Limb (tissue), 2 donors: Measurements from ENCODE around the gene RFFL.

ENCODE experiments used
- DNase-seq, 2 donors: peaks; one replicate each; pipeline ENCODE4 v3.0.0-alpha.2; 2016; ENCODE audit errors: extremely low spot score in 2 of 2

RFFL gene

DNA sequence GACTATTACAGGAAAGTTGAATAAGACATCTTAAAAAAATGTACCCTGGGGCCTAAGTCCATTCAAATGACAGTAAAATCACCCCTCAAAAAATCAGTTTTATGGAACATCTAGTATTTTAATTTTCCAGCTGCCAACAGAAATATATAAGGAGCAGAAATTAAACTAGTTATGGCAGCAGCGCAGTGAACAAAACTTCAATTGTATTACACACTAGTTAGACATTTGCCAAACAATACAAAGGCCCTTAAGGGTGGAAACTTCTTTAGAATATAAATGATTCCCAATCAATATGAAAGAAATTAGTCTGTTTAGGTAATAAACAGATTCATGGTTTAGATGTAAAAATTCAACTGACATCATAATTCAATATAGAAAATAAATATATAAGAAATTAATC, 18.1 kb upstream of the RFFL start:
- DNase-seq: no peak

DNA sequence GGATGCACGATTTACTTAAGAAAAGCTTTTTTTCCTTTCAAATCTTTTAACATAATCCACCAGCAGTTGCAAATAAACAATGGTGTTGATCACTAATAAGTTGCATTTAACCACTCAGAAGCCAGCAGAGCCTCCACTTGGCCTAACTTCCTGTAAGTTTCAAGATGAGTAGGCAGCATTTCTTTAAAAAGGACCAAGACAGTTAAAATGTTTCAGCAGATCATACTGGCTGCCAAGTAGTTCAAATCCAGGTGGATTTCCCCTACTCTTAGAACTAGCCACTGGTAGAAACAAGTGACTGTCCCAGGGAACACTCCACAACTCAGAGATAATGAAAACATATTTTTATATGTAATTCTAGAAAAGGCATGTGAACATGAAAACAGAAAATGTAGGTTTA, 17.0 kb upstream of the RFFL start:
- no peak for DNase-seq

DNA sequence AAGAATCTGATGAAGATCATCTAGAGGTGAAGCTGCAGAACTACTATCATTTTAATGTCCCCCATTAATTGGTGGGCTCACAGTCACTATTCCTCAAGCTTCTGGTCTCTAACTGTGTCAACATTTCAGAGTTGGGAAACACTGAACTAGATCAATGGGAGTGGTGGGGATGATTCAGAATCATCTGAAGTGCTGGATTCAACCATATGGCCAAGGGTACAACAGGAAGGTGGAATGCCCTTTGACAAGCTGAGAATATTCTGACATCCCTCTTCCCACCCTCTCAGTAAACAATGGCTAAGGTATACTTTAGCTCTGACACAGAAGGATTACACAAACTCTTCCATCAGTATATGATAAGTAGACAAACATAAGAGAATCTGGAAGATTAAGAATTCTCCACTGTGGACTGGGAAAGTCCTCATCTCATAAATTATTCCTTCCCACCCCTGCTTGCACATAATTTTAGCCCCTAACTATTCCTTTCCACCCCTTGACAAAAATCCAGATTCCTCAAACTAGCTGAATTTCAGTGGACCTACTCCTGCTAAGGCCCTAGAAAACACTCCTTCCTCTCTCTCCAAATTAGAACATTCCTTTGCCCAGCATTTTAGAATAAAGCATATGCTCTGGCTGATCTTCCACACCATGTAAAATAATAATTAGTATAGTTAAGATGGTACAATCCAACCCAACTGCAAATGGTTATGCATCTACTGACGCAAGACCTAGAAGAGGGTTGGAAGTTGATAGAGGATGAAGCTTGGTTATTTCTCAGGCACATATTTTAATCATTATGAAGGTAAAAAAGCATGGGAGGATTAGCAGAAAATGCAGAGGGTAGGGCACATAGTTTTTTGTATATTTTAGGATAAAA, 16.3 kb upstream of the RFFL start:
- no peak for DNase-seq

DNA sequence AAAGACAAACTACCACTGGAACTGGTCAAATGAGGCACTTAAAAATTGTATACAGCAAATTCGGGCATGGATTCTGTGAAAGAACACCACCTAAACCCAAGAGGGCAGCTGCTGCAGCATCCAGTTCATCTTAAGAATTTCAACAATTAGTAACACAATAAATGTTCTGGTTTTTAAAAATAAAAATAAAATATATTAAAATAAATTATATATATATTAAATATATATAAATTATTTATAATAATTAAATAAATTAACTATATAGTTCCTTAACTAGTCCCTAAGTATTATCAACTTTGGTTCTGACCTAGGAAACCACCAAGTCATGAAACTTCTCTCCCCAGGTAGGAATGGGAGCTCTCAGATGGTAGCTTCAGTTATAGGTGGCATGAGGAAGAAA, 13.4 kb upstream of the RFFL start:
- no peak for DNase-seq

DNA sequence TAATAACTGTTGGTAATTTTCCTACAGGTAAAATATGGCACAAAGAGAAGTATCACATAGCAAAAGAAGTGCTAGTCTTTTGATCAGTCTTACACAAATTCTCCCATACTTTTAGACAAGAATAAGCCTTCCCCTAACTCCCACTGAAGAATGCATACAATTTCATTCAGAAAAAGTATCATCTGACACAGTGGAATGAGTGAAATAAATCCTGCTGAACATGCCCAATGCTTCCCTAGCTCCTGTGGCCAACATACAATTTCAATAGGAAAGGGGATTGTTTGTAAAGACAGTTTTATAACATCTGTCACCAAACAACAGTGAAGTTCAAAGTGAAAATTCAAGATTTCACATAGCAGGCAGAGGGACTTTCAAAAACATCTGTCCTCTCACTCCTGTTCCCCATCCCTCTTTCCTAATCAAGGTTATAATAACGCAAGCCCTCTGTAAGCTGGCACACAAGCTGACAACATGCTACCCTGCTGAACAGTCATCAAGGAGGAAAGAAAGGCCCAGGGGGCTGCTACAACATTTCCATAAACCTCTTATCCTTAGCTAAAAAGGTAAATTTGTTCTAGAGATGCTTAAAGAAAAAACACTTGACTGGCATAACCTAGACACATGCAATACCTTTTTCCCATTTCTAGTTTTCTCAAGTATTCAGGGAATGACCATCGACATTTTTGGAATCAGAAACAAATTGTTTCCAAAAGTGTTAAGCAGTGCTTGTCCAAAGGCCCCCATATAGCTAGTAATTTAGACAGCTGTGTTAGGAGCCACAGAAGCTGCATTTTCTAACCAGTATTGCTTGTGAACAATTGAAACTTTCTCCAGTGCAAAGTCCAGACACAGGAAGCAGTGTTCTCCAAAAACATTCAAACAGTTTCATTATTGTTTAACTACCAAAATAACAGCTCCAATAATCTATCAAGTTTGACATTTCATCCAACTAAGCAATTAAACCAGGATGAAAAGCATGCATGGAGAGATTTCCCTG, 11.5 kb upstream of the RFFL start:
- no peak for DNase-seq

DNA sequence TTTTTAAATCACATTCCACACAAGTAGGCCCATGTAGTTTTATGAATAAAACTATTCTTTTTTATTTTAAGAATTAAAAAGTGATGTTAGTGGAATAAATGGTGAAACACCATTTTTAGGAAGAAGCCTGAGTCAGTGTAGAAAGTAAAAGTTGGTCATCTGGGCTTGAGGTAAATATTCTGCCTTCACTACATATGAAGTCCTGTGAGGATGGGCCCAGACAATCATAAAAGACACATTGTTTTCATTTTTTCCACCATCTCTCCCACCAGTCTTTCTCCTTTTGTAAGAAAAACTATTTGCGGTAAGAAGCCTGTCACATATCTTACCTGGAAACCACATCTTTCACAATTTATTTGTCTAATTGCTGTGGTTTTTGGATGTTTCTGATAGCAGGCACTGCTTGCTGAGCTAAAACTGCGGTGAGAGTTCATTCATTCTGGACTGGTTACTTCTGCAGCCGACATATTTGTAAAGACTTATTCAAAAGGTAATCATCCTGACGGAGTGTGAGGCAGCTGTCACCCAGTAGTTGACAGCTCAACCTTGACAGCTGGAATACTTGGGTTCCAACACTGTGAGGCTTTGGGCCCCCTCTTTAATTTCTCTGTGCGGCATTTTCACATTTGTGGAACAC, 10.6 kb upstream of the RFFL start:
- no peak for DNase-seq

DNA sequence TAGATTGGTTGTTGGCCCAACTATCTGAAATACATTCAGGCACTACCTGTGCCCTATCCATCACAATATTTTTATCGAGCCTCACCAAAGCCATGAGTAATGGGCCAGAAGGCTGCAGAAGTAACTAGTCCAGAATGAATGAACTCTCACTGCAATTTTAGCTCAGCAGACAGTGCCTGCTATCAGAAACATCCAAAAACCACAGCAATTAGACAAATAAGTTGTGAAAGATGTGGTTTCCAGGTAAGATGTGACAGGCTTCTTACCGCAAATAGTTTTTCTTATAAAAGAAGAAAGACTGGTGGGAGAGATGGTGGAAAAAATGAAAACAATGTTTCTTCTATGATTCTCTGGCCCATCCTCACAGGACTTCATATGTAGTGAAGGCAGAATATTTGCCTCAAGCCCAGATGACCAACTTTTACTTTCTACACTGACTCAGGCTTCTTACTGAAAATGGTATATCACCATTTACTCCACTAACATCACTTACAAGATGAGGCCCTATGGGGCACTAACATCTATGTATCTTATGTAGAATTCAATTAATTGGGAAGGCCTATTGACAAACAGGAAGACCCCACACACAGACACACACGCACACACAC, 9.8 kb upstream of the RFFL start:
- no peak for DNase-seq

DNA sequence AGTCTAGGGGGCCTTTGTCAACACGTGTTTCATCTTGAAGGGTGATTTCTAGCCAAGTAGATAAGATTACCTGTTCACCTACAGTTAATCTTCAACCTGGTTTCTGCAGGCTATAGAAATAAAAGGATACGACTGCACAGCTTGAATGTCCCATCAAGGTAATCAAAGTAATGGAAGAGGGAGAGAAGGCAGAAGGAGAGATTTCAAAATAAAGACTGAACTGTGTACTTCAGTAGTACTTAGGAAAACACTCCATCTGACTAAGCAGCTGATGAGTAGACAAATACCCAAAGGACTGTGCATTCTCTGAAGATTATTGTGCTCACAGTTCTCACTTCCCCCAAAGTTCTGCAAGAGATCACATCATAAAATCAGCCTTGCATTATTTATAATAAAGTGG, 5.8 kb upstream of the RFFL start:
- DNase-seq: no peak

DNA sequence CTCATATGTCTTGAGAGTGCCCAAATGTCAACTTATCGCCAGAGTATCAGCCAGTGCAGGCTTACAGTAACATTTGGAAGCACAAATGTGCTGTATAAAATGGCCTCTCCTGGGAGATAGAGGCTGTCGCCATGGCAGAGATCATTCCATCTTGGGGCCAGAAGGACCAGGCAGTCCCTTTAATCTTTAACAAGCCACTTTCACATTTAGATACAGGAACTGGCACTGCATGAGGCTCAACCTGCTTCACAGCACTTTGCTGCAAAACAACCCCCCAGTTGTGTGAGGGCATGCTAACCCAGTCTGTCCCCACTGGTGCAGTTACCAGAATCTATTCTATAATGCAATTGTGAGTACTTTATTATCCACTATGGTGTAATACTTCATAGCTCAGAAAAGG, 4.7 kb upstream of the RFFL start:
- no peak for DNase-seq

DNA sequence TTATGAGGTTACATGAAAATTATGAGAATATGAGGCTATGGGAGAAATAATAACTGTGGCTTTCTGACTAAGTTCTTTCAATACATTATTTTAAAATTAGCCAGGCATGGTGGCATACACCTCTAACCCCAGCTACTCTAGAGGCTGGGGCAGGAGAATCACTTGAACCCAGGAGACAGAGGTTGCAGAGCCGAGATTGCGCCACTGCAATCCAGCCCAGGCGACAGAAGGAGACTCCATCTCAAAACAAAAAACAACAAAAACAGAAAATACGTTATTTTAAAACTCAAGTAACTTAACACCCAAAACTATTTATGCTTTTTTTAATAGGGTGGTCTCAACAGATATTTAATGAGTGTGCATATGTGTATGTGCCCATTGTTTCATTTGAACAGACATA, 2.4 kb upstream of the RFFL start:
- no peak for DNase-seq

DNA sequence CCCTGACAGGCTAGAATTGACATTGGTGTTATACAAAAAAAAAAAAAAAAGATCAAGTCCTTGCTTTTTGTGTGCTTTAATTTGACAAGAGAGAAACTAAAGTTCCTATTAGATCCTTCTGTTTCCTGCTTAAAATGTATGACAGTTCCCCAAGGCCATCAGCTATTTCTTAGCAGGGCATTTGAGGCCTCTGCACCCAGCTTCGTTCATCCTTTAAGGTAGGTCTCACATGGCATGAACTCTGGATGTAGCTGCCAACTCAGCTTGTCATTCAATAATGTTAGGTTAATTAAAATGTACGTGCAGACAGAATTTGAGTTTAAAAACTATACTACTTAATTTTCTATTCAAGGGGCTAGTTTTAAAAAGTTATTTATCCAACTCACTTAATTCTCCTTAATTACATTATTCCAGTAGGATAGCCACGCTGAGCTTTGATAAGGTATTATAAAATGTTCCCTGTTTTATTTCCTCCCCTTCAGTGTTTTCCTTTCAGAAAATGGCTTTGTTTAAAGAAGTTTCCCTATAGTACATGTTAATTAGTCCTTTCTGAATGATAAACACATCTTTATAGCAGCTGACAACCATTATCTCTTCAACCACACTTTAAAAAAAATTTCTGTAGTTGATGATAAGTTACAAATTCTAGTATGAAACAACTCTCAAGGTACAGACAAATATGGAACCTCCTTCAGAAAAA, 1.2 kb upstream of the RFFL start:
- no peak for DNase-seq

DNA sequence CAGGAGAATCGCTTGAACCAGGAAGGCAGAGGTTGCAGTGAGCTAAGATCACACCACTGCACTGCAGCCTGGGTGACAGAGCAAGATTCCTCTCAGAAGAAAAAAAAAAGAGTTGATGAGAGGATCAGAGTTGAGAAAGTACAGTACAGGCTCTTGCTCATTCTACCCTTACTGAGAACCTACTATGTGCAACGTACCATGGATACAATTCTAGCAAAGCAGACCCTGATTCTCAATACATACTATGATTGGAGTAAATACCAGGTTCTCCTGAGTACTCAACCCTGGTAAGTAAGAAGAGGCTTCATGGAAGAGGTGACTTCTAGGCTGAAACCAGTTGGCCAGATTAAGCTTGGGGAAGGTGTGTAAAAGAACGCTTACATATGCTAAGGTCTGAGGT, 1.2 kb downstream of the RFFL start:
- DNase-seq: no peak

DNA sequence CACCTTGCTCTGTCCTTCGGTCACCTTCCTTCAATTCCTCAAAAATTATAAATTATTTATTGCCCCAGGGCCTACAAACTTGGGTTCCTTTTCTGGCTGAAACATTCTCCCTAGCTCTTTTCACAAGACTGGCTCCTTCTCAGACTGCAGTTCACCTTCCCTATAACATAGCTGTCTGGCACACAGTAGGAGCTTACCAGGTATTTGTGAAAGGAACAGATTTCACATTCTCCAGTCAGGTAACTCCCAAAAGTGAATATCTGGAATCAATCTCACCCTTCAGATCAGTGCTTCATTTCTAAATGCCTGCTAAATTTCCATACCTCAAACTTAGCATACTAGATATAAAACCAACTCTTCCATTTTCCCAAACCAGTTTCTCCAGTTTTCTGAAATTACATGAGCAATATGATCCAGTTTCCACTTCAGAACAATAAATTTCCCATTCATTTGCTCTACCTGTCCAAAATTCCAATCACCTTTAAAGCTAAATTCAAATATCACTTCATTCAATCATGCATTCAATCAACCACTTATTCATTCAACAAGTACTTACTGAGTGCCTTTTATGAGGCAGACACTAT, 6.1 kb downstream of the RFFL start:
- DNase-seq: no peak

DNA sequence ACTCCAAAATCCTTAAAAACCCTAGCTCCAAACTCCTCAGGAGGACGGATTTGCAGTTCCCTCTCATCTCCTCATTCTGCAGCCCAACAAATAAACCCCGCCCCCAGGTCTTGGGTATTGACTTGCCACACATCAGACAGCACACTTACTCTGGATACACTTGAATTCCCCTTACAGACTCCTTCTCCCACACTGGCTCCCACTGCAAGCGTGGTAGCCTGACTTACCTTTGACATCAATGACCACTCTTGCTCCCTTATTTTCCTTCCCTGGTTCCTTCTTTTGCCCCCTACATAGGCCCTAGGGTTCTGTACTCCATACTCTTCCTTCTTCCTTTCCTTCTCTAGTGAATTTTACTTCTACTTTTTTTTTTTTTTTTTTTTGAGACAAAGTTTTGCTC, 7.5 kb downstream of the RFFL start:
- DNase-seq: no peak

DNA sequence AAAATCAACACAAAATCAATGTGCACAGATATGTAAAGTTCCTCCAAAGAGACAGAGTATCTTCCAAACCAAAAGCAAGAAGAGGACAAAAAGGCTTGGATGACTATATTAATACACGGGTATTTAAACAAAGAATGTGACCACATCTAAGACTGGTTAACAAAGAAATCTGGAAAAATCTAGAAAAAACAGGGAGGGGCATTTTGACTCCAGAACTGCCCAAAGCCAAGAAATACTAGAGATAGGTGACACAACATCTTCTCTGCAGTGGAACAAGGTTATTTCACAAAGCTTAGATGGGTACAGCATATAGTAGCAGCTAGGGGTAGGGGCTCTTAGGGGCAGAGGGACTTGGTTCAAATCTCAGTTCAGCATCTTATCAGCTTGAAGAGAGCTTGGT, 10.3 kb downstream of the RFFL start:
- no peak for DNase-seq

DNA sequence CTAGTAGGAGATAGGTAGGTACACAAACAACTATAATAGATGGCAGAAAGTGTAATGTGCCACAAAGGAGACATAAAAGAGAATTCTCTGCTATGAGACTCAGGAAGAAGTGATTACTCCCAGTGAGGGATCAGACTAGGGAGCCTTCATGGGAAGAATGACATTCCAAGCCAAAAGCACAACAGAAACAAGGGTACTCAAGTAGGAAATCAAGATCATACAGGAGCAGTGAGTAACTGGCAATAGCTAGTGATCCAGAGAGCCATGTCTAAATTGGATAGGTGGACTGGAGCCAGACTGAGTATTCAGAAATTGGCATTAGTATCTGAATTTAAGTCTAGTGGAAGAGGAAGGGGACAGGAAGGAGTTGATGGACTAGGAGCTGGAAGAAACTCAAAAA, 10.7 kb downstream of the RFFL start:
- no peak for DNase-seq

DNA sequence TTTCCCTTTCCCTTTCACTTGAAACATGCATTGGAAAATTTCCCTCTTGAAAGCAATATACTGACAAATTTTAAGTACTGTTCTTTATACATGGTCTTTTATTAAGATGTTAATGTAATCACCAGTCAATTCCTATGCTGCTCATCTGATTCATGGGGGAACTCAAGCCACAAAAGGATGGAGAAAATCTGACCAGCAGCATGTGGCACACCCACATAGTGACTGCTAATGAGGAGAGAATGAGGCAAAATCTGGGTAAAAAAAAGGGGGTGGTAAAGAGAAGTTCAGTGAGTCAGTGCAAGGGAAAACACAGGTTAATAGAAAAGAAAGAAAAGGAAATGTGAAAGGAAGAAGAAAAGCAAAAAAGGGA, 11.3 kb downstream of the RFFL start:
- DNase-seq: no peak

DNA sequence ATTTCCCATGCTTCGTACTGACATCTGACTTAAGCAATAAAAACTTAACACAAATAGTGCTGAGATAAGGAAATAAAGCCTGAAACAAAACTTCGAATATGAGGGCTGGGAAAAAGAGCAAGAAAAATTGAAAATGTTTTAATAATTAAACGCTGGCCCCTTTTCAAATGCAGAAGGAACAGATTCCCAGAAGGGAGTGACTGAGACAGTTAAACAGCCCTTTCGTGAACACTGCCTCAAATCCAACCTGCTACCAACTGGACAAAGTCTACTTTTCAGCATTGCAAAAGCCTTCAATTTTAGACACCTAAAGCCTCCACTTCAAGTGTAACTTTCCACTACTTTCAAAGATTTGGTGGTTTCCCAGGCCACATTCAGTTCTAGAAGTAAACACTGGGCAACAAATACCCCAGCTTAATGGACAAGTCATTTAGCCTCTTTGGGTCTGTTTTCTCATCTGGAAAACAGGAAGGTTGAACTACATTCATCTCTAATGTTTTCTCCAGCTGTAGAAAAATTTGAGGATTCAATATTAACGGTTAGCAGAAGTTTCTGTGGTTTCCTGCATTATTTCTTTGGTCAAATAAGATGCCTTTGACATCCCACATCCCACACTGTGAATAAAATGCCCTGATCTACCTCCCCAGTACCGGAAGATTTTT, 11.8 kb downstream of the RFFL start:
- DNase-seq: peak in 1 of 2 donors; percentile 12

DNA sequence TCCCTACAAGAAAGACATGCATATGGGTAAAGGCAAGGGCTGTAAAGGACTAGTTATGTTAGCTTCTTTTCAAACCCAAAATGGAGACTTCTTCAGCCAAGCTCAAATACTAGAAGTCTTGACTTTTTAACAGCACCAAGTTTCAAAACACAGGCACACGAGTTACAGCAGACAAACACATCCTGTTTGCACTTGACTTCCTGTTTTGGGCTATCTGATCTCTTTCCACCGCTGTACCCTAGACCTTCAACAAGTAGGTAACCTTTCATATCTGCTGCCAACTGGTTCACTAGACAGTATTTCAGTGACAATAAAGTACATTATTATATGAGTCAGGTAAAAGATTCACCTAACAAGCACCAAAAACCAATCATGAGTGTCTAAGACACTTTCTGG, 12.3 kb downstream of the RFFL start:
- no peak for DNase-seq

DNA sequence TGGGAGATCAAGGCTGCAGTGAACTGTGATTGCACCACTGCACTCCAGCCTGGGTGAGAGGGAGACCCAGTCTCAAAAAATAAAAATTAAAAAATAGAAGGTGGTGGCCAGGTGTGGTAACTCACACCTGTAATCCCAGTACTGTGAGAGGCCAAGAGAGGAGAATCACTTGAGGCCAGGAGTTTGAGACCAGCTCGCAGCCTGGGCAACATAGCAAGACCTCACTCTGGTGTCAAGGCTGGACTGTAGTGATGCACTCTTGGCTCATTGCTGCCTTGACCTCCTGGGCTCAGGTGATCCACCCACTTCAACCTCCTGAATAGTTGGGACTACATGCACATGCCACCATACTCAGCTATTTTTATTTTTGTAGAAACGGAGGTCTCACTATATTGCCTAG, 13.3 kb downstream of the RFFL start:
- DNase-seq: no peak
